Measurements from ENCODE around the gene RING1. TPM values are rescaled to one million over a fixed set of nuclear protein-coding genes. Genes with fewer than 3 reads are reported as not detected.
A peak's percentile ranks its signal among the peaks of the same experiment; 100 is the strongest.

The RING1 gene
- total and polyA plus RNA-seq, 10 of the 15 experiments (the other 5 are each of a cell fraction or from before 2014, with no cell fraction given), result 2.0 to 27.2 (median 15.8) TPM

DNA sequence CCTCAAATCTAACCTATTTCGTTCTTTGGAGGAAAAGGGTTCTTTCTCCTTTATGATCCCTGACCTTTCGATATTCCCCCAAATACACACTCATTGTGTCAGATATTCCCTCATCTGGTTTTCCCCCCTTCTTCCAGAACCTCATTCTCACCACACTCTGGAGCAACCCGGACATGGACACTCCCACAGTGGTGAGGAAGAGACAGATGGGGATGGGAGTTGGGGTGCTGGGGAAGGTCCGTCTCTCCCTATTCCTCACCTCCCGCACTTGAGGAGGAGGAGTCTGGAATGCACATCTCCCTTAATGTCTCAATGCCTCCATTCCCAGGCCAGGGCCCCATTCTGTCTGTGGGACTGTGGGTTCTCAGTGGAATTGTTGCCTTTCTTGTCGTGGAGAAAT, 6.4 kb upstream of the RING1 start:
- intact Hi-C loops (cut with micrococcal nuclease; ENCODE audit: unreplicated experiment) (loop anchor here (10.0 kb wide), 1 partner anchor 373 kb away; no protein-coding TSS in a partner anchor), in situ Hi-C loops (cut with MboI) (no loop called here)
- TF ChIP-seq TCF3 (IDR thresholded peaks at IDR 0.05; ENCODE audit: borderline replicate concordance, insufficient read depth, low read depth, low read length) (no peak), POLR2A (IDR thresholded peaks at IDR 0.05; ENCODE audit: low read depth, low read length) (no peak), RCOR1 (conservative IDR thresholded peaks at IDR 0.05; ENCODE audit: low read depth, low read length) (no peak), KDM1A (IDR thresholded peaks at IDR 0.05; ENCODE audit: borderline replicate concordance) (no peak), WRNIP1 (IDR thresholded peaks at IDR 0.05; ENCODE audit: borderline replicate concordance, low read depth, low read length) (no peak), STAT1 (conservative IDR thresholded peaks at IDR 0.05) (no peak), RFX5 (IDR thresholded peaks at IDR 0.05; ENCODE audit: low read depth, low read length) (no peak), NFIC (IDR thresholded peaks at IDR 0.05; ENCODE audit: low read depth, low read length) (no peak), SREBF1 (IDR thresholded peaks at IDR 0.05; ENCODE audit: low read length) (no peak), NFXL1 (IDR thresholded peaks at IDR 0.05; ENCODE audit: borderline replicate concordance) (no peak), MEF2A (IDR thresholded peaks at IDR 0.05; ENCODE audit: insufficient read depth, low read depth, low read length) (no peak), SP1 (IDR thresholded peaks at IDR 0.05; ENCODE audit: low read depth, low read length) (no peak), BACH1 (IDR thresholded peaks at IDR 0.05; ENCODE audit: borderline replicate concordance) (no peak), NFYB (IDR thresholded peaks at IDR 0.05; ENCODE audit: insufficient read depth, low read depth, low read length) (no peak), JUND (IDR thresholded peaks at IDR 0.05; ENCODE audit: low read depth, low read length) (no peak), NR2F1 (conservative IDR thresholded peaks at IDR 0.05) (no peak), RAD51 (IDR thresholded peaks at IDR 0.05) (no peak), GABPA (IDR thresholded peaks at IDR 0.05; ENCODE audit: low read depth) (no peak)
- TF ChIP-seq, protein P1, sequence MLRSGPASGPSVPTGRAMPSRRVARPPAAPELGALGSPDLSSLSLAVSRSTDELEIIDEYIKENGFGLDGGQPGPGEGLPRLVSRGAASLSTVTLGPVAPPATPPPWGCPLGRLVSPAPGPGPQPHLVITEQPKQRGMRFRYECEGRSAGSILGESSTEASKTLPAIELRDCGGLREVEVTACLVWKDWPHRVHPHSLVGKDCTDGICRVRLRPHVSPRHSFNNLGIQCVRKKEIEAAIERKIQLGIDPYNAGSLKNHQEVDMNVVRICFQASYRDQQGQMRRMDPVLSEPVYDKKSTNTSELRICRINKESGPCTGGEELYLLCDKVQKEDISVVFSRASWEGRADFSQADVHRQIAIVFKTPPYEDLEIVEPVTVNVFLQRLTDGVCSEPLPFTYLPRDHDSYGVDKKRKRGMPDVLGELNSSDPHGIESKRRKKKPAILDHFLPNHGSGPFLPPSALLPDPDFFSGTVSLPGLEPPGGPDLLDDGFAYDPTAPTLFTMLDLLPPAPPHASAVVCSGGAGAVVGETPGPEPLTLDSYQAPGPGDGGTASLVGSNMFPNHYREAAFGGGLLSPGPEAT (IDR thresholded peaks at IDR 0.05; ENCODE audit: low read depth), result no peak
- H3K4me1 ChIP-seq (ENCODE audit: control insufficient read depth, insufficient read depth, low read length), result peaks cover 39% of the 10 kb centered on the region
- H3K79me2 ChIP-seq (ENCODE audit: control insufficient read depth, insufficient read depth, low read length), result peaks cover 33% of the 10 kb centered on the region
- no peak for FAIRE-seq
- DNase-seq (ENCODE audit: low read depth, low spot score), result no peak
- no TSS peak for BruUV-seq (replicated peaks)
- H2AFZ ChIP-seq (ENCODE audit: control insufficient read depth, low read depth, low read length), result no peak overlapping the region
- no peak for ATAC-seq
- peak overlapping the region; percentile 99; the same call in 1 of the 2 replicates for H3K27ac ChIP-seq (ENCODE audit: control insufficient read depth, insufficient read depth)
- H4K20me1 ChIP-seq (ENCODE audit: control insufficient read depth, insufficient read depth), result no peaks in the 10 kb centered on the region
- POLR2A ChIA-PET, result no interaction called here
- RAD21 ChIA-PET (ENCODE audit: unreplicated experiment), result no interaction called here
- peak overlapping the region; percentile 99 for H3K9ac ChIP-seq (ENCODE audit: control insufficient read depth, insufficient read depth, low read length)
- 91% methylated on average over 6 of the region's 6 CpGs for WGBS (ENCODE audit: insufficient coverage, insufficient replicate concordance, low lambda C conversion rate, missing lambda C conversion rate)
- peaks cover 8 to 24% of the 10 kb centered on the region in 2 experiments for H3K36me3 ChIP-seq (ENCODE audit: control insufficient read depth in 2 of 2, insufficient read depth in 2 of 2, low read length in 1 of 2)
- no peaks in the 10 kb centered on the region for H3K27me3 ChIP-seq (replicated peaks in 1 of 2; ENCODE audit: control insufficient read depth in 2 of 2, insufficient read depth in 2 of 2, low read length in 1 of 2)
- H3K4me2 ChIP-seq (ENCODE audit: control insufficient read depth, insufficient read depth), result peak overlapping the region; percentile 100
- SMC1A ChIA-PET (ENCODE audit: uncharacterized antibody, unreplicated experiment), result no interaction called here
- CTCF ChIA-PET, result interaction anchor here (0.6 kb wide), 1 partner anchor 53 kb away, joined by 3 read pairs; no protein-coding TSS in a partner anchor
- no peaks in the 10 kb centered on the region for H3K9me3 ChIP-seq (replicated peaks; ENCODE audit: control insufficient read depth, insufficient read depth, low read length)
- H3K4me3 ChIP-seq, result peak overlapping the region; percentile 95
